ENCODE results near the gene LIN52. TPM values are rescaled to one million over a fixed set of nuclear protein-coding genes. Genes with fewer than 3 reads are reported as not detected.

Gene LIN52
- total RNA-seq, 3 donors from 2014 or later, result 11.1 to 13.0 (median 11.4) TPM

GRCh38 chr14:74218462-74218861, 133.7 kb downstream of the LIN52 start:
- no peak overlapping the region for H3K27ac ChIP-seq
- intact Hi-C loops (cut with DNase I; ENCODE audit: low total_unique reads), result no loop called here
- TF ChIP-seq CTCF (IDR thresholded peaks at IDR 0.05) (no peak), POLR2A (IDR thresholded peaks at IDR 0.05) (no peak), POLR2AphosphoS5 (IDR thresholded peaks at IDR 0.05) (no peak)

GRCh38 chr14:74219277-74220205, 134.8 kb downstream of the LIN52 start:
- Histone ChIP-seq H3K9me3 (no peaks in the 10 kb centered on the region), H3K4me3 (no peak overlapping the region), H3K4me1 (no peaks in the 10 kb centered on the region), H3K27ac (no peak overlapping the region), H3K36me3 (no peaks in the 10 kb centered on the region), H3K27me3 (peaks cover 0 to 31% of the 10 kb centered on the region in 2 donors)
- intact Hi-C loops (cut with DNase I; ENCODE audit: low total_unique reads), result no loop called here
- no peak for DNase-seq (ENCODE audit: low spot score in 2 of 2)
- TF ChIP-seq POLR2A (IDR thresholded peaks at IDR 0.05) (no peak), CTCF (IDR thresholded peaks at IDR 0.05) (no peak), POLR2AphosphoS5 (IDR thresholded peaks at IDR 0.05) (no peak)

More at GRCh38 chr14:74218462-74218861, 133.7 kb downstream of the LIN52 start:
- Histone ChIP-seq H3K4me3 (no peak overlapping the region), H3K9me3 (no peaks in the 10 kb centered on the region), H3K36me3 (no peaks in the 10 kb centered on the region), H3K4me1 (no peaks in the 10 kb centered on the region), H3K27me3 (peaks cover 0 to 31% of the 10 kb centered on the region in 2 donors)
- DNase-seq (ENCODE audit: low spot score in 2 of 2), result no peak

GRCh38 chr14:74220991-74221390, 136.2 kb downstream of the LIN52 start:
- no peak overlapping the region for H3K4me3 ChIP-seq
- H3K27ac ChIP-seq, result no peak overlapping the region
- intact Hi-C loops (cut with DNase I; ENCODE audit: low total_unique reads), result no loop called here
- peaks cover 0 to 31% of the 10 kb centered on the region in 2 donors for H3K27me3 ChIP-seq
- no peaks in the 10 kb centered on the region for H3K4me1 ChIP-seq
- DNase-seq (ENCODE audit: low spot score in 2 of 2), result no peak
- H3K36me3 ChIP-seq, result no peaks in the 10 kb centered on the region
- TF ChIP-seq CTCF (IDR thresholded peaks at IDR 0.05) (no peak), POLR2AphosphoS5 (IDR thresholded peaks at IDR 0.05) (no peak), POLR2A (IDR thresholded peaks at IDR 0.05) (no peak)
- H3K9me3 ChIP-seq, result no peaks in the 10 kb centered on the region

GRCh38 chr14:74221741-74222140, 137.0 kb downstream of the LIN52 start:
- peaks cover 0 to 31% of the 10 kb centered on the region in 2 donors for H3K27me3 ChIP-seq

More at GRCh38 chr14:74221741-74222140, 137.0 kb downstream of the LIN52 start:
- intact Hi-C loops (cut with DNase I; ENCODE audit: low total_unique reads), result no loop called here
- Histone ChIP-seq H3K4me1 (no peaks in the 10 kb centered on the region), H3K36me3 (no peaks in the 10 kb centered on the region), H3K4me3 (no peak overlapping the region), H3K27ac (no peak overlapping the region), H3K9me3 (no peaks in the 10 kb centered on the region)
- TF ChIP-seq POLR2A (IDR thresholded peaks at IDR 0.05) (no peak), POLR2AphosphoS5 (IDR thresholded peaks at IDR 0.05) (no peak), CTCF (IDR thresholded peaks at IDR 0.05) (no peak)
- DNase-seq (ENCODE audit: low spot score in 2 of 2), result no peak

Measured in breast epithelium (tissue), 4 donors.